ENCODE data around the gene LIX1.

The LIX1 gene

DNA sequence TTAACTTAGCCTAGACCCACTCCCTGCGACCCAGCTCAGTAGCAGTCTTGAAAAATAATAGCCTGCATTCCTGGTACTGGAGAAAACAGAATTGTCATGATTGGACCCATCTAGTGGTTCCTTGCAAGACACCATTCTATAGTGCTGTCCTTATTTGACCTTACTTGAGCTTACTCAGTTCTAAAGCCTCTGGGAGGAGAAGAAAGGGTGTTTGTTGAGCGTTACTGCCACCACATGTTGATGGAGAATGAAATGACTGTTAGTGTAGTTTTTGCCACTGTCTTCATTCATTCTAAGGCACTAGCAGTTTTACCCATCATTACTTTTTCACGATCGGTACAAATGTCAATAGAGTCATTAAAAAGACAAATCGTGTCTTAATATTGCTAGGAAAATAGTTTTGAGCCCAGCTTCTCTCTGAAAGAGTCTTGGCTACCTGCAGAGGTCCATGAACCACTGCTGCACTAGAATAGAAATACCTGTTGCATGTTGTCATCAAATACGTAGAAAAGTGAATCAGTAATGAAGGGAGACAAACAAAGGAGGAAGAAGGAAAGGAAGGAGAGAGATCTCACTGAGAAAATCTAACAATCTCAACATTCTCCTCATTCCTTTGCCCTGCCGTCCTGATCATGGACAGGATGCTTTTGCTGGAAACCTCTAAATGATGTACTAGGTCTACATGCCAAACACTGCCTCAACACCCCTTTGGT is 96.0 kb downstream of the LIX1 start:
- no peak for DNase-seq
- in situ Hi-C loops (cut with MboI; ENCODE audit: low pct_unique_long_range_greater_than_20kb, low sequenced_read_pairs): no loop called here

- no peak for DNase-seq
- in situ Hi-C loops (cut with MboI; ENCODE audit: low pct_unique_long_range_greater_than_20kb, low sequenced_read_pairs): no loop called here
Observed at GRCh38 chr5:97044052-97044451, 98.4 kb downstream of the LIX1 start.

GRCh38 chr5:97043511-97043910 is 98.9 kb downstream of the LIX1 start:
- in situ Hi-C loops (cut with MboI; ENCODE audit: low pct_unique_long_range_greater_than_20kb, low sequenced_read_pairs): no loop called here
- DNase-seq: no peak

- in situ Hi-C loops (cut with MboI; ENCODE audit: low pct_unique_long_range_greater_than_20kb, low sequenced_read_pairs): no loop called here
- DNase-seq: no peak
Observed at GRCh38 chr5:97042996-97043395, 99.4 kb downstream of the LIX1 start.

Measured in KBM-7 (cell line).